GM13977 (cell line): ENCODE measurements around the gene ARPP19.

Experiments
- DNase-seq: peaks from one replicate; pipeline ENCODE4 v3.0.0; 2012; ENCODE audit warnings: low spot score
- in situ Hi-C: fragments of 300-500 bp; cut with MboI; formaldehyde crosslinking; loops from one replicate; pipeline ENCODE4 v1.12.0; 2022; ENCODE audit warnings: low sequenced_read_pairs, low pct_unique_long_range_greater_than_20kb, mixed read lengths, inconsistent platforms; ENCODE audit not compliant: unreplicated experiment
- TF ChIP-seq, protein P1 (sequence below): IDR thresholded peaks from 2 replicates; pipeline ENCODE4 v1.5.1; 2012; ENCODE audit warnings: mild to moderate bottlenecking, control low read depth; ENCODE audit not compliant: insufficient read depth; ENCODE audit errors: extremely low read depth, missing control alignments

ARPP19 gene

DNA sequence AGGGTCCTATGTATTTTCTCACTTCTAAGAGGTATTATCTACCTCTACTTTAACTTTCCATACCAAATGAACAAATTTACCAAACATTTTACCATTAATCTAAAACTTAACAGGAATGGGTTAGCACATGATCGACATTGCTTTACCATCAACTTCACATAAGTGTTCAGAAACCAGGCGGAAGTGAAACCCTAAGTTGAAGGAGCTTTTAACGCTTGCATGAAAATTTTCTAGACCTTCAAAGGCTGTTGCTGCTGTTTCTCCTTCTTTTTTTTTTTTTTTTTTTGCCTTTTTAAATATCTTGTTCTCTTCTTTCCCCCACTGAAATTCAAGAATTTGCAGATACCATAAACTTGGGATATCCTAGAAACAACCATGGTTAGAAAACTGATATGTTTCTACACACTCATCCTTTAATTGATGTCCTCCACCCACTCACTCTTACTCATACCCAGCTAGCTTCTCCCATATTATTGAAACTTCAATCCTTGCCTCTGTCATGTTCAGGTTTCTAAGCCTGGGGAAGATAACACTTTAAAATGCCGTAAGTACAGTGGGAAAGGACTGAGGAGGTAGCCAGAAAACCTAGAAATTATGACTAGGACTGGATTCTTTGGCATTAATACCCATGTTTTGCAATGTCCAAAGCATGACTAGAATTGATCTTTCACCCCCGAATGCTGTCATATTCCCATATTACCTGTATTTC lies 64.9 kb downstream of the ARPP19 start:
- DNase-seq = peak; percentile 37
- TF ChIP-seq, protein P1, sequence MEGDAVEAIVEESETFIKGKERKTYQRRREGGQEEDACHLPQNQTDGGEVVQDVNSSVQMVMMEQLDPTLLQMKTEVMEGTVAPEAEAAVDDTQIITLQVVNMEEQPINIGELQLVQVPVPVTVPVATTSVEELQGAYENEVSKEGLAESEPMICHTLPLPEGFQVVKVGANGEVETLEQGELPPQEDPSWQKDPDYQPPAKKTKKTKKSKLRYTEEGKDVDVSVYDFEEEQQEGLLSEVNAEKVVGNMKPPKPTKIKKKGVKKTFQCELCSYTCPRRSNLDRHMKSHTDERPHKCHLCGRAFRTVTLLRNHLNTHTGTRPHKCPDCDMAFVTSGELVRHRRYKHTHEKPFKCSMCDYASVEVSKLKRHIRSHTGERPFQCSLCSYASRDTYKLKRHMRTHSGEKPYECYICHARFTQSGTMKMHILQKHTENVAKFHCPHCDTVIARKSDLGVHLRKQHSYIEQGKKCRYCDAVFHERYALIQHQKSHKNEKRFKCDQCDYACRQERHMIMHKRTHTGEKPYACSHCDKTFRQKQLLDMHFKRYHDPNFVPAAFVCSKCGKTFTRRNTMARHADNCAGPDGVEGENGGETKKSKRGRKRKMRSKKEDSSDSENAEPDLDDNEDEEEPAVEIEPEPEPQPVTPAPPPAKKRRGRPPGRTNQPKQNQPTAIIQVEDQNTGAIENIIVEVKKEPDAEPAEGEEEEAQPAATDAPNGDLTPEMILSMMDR = no peak
- in situ Hi-C loops = no loop called here

DNA sequence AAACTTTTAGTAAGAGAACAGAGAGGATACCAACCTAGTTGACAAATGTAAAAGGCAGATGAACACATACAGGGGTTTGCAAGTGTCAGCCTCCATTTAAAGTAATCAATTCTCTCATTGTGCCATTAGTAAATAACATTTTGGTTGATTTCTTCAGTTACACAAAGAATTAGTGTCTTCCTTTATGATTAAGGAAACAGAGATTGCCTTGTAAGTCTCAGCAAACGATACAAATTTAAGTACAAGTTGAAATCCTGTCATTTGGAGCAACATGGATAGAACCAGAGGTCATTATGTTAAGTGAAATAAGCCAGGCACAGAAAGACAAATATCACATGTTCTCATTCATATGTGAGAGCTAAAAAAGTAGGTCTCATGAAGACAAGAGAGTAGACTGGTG lies 66.2 kb downstream of the ARPP19 start:
- TF ChIP-seq, protein P1 = no peak
- in situ Hi-C loops = no loop called here
- no peak for DNase-seq

DNA sequence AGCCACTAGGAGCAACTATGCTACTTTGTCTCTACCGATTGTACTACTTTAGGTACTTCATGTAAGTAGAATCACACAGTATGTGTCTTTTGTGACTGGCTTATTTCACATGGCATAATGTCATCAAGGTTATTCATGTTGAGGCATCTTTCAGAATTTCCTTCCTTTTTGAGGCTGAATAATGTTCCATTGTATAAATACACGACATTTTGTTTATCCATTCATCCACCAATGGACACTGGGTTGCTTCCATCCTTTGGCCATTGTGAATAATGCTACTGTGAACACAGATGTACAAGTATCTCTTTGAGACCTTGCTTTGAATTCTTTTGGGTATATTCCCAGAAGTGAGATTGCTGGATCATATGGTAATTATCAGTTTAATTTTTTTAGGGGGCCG lies 69.3 kb downstream of the ARPP19 start:
- in situ Hi-C loops = no loop called here
- DNase-seq = no peak
- TF ChIP-seq, protein P1 = no peak

DNA sequence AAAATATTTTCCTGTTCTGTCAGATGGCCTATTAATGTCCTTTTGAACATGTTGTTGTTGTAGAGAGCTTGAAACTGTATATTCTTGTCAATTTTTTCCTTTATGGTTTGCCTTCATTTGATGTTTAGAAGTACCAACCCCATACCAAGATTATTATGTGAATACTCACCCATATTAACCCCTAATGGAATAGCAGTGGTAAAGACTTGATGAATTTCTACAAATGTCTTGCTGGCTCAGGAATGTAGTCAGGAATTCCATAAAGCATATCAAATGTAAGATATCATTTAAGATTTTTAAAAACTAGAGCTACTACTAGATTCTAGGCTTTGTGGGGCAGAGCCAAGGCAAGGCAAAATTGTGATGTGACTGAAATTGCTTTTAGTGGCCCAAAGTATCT lies 70.1 kb downstream of the ARPP19 start:
- DNase-seq = no peak
- TF ChIP-seq, protein P1 = no peak
- in situ Hi-C loops = no loop called here
